Parathyroid adenoma (tissue), 2 donors: ENCODE measurements around the gene INO80.
A peak's percentile ranks its signal among the peaks of the same experiment; 100 is the strongest.

ENCODE experiments used
- H2AFZ ChIP-seq: fragments of 300-600 bp; sonication (generic); one replicate; pipeline ENCODE4 v1.7.0; 2017; ENCODE audit warnings: antibody characterized with exemption, mild to moderate bottlenecking
- H3K27ac ChIP-seq: fragments of 300-600 bp; sonication (generic); one replicate; pipeline ENCODE4 v1.7.0; 2017
- H3K27me3 ChIP-seq: fragments of 300-600 bp; sonication (generic); one replicate; pipeline ENCODE4 v1.7.0; 2017; ENCODE audit warnings: low read length; ENCODE audit not compliant: control insufficient read depth, insufficient read depth
- H3K36me3 ChIP-seq: fragments of 300-600 bp; sonication (generic); one replicate; pipeline ENCODE4 v1.7.0; 2017; ENCODE audit warnings: low read length; ENCODE audit not compliant: control insufficient read depth, insufficient read depth
- H3K4me1 ChIP-seq: fragments of 300-600 bp; sonication (generic); one replicate; pipeline ENCODE4 v1.7.0; 2017; ENCODE audit warnings: control low read depth
- H3K4me2 ChIP-seq: fragments of 300-600 bp; sonication (generic); one replicate; pipeline ENCODE4 v1.7.0; 2017; ENCODE audit warnings: low read length
- H3K4me3 ChIP-seq: fragments of 300-600 bp; sonication (generic); one replicate; pipeline ENCODE4 v1.7.0; 2017; ENCODE audit warnings: low read depth, low read length
- H3K79me2 ChIP-seq: fragments of 300-600 bp; sonication (generic); one replicate; pipeline ENCODE4 v1.7.0; 2017; ENCODE audit warnings: control low read depth
- H3K9ac ChIP-seq: fragments of 300-600 bp; sonication (generic); one replicate; pipeline ENCODE4 v1.7.0; 2017; ENCODE audit warnings: mild to moderate bottlenecking
- H3K9me3 ChIP-seq: fragments of 300-600 bp; sonication (generic); one replicate; pipeline ENCODE4 v1.7.0; 2017; ENCODE audit warnings: low read length; ENCODE audit not compliant: control insufficient read depth
- CTCF ChIP-seq: fragments of 300-600 bp; sonication (generic); IDR thresholded peaks from one replicate; pipeline ENCODE4 v1.7.0; 2017; ENCODE audit warnings: antibody characterized with exemption, mild to moderate bottlenecking
- donor health status: primary hyperparathyroidism.

Gene INO80

GRCh38 chr15:40934457-40934856 is 181.6 kb downstream of the INO80 start:
- H3K4me1 ChIP-seq: peaks cover 2% of the 10 kb centered on the region
- no peak overlapping the region for H2AFZ ChIP-seq
- H3K4me3 ChIP-seq: no peak overlapping the region
- no peaks in the 10 kb centered on the region for H3K9me3 ChIP-seq
- no peaks in the 10 kb centered on the region for H3K27me3 ChIP-seq
- no peak for TF ChIP-seq CTCF
- no peak overlapping the region for H3K9ac ChIP-seq
- no peak overlapping the region for H3K4me2 ChIP-seq
- no peaks in the 10 kb centered on the region for H3K79me2 ChIP-seq
- H3K27ac ChIP-seq: no peak overlapping the region
- H3K36me3 ChIP-seq: no peaks in the 10 kb centered on the region

GRCh38 chr15:40933517-40933902 is 182.6 kb downstream of the INO80 start:
- no peak overlapping the region for H3K4me3 ChIP-seq
- no peaks in the 10 kb centered on the region for H3K27me3 ChIP-seq
- no peak for TF ChIP-seq CTCF
- H3K36me3 ChIP-seq: no peaks in the 10 kb centered on the region
- H3K4me2 ChIP-seq: no peak overlapping the region
- H3K9ac ChIP-seq: no peak overlapping the region
- peaks cover 2% of the 10 kb centered on the region for H3K4me1 ChIP-seq
- H3K9me3 ChIP-seq: no peaks in the 10 kb centered on the region
- no peak overlapping the region for H2AFZ ChIP-seq
- H3K79me2 ChIP-seq: no peaks in the 10 kb centered on the region
- H3K27ac ChIP-seq: no peak overlapping the region

DNA sequence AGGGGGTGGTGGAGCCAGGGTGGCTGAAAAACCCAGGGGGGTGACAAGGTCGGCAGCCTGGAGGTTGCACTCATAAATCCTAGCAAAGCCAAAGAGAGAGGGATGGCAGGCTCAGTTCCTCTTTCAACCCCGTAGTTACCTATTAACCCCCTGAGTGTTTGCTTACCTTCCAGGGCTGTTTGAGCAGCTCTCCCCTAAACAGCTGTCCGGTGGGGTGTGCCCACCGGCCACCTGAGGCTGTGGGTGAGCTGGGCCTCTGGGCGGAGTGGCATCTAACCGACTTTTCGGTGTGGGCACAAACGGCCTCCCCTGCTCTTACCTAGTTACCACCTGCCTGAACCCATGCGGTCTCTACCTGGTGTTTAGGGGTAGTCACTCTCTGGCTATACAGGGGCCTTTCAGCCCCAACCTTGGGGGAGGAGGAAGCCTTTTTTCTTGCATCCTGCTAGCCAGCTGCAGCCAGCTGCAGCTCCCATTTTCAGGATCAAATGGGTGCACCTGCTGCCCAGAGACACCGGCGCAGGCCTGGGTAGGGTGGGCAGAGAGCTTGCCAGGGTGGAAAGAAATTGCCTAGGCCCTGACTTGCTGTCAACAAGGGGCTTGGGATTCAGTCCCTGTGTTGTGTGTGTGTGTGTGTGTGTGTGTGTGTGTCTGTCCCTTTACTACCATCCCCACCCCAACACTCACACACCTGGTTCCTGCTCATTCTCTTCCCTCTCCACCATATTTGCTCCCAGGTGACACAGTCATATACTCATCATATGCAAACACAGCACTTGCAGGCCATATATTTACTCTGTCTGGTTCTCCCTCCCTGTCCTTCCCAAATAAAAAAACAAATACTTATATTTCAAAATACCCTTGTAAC is 183.2 kb downstream of the INO80 start:
- Histone ChIP-seq H3K27me3 (no peaks in the 10 kb centered on the region), H3K4me3 (peak overlapping the region; percentile 1), H3K4me2 (no peak overlapping the region), H3K79me2 (no peaks in the 10 kb centered on the region), H3K4me1 (peaks cover 2% of the 10 kb centered on the region), H3K9me3 (no peaks in the 10 kb centered on the region), H3K36me3 (no peaks in the 10 kb centered on the region), H3K9ac (no peak overlapping the region), H3K27ac (no peak overlapping the region), H2AFZ (no peak overlapping the region)
- TF ChIP-seq CTCF: no peak

DNA sequence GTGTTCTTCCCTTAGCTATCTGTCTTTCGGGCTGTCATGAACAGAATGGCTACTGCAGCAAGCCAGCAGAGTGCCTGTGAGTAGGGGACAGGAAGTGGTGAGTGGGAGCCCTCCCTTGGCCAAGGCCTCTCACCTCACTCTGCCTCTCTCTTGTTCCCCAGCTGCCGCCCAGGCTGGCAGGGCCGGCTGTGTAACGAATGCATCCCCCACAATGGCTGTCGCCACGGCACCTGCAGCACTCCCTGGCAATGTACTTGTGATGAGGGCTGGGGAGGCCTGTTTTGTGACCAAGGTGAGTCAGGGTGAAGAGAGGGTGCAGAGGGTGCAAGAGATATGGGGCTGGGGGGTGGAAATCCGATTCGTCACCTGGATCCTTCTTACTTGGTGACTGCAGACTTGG is 183.9 kb downstream of the INO80 start:
- no peak overlapping the region for H3K9ac ChIP-seq

More for the DNA sequence above, 183.9 kb downstream of the INO80 start:
- H3K27ac ChIP-seq: no peak overlapping the region
- H3K4me3 ChIP-seq: no peak overlapping the region
- no peaks in the 10 kb centered on the region for H3K79me2 ChIP-seq
- no peak overlapping the region for H2AFZ ChIP-seq
- no peaks in the 10 kb centered on the region for H3K9me3 ChIP-seq
- no peak overlapping the region for H3K4me2 ChIP-seq
- H3K36me3 ChIP-seq: no peaks in the 10 kb centered on the region
- H3K4me1 ChIP-seq: peaks cover 2% of the 10 kb centered on the region
- TF ChIP-seq CTCF: no peak
- peaks cover 2% of the 10 kb centered on the region for H3K27me3 ChIP-seq
